RWPE2 (cell line): ENCODE data around the gene LRRC56.
A peak's percentile ranks its signal among the peaks of the same experiment; 100 is the strongest.

Experiments used
- ATAC-seq: fragments of 200-7000 bp; cut with Tn5 transposase; 3 replicates; pipeline ENCODE4 v1.9.1; 2021; ENCODE audit warnings: low read depth
- DNase-seq: peaks from one replicate; pipeline ENCODE4 v3.0.0-alpha.2; 2020; ENCODE audit warnings: low spot score
- H3K27ac ChIP-seq: fragments of 450-650 bp; 2 replicates; pipeline ENCODE4 v1.5.1; 2017; ENCODE audit warnings: mild to moderate bottlenecking; ENCODE audit not compliant: poor library complexity, severe bottlenecking
- H3K27me3 ChIP-seq: fragments of 250-450 bp; sonication (Bioruptor Pico); 2 replicates; pipeline ENCODE4 v1.5.1; 2021; ENCODE audit warnings: mild to moderate bottlenecking, moderate library complexity; ENCODE audit not compliant: insufficient read depth, poor library complexity, severe bottlenecking
- H3K36me3 ChIP-seq: fragments of 250-450 bp; sonication (Bioruptor Pico); 2 replicates; pipeline ENCODE4 v1.5.1; 2020; ENCODE audit warnings: low read depth, mild to moderate bottlenecking, moderate library complexity
- H3K4me1 ChIP-seq: fragments of 250-450 bp; sonication (Bioruptor Pico); 2 replicates; pipeline ENCODE4 v1.5.1; 2021; ENCODE audit warnings: mild to moderate bottlenecking, moderate library complexity; ENCODE audit not compliant: insufficient read depth, poor library complexity, severe bottlenecking
- H3K4me3 ChIP-seq: fragments of 250-450 bp; sonication (Bioruptor Pico); 2 replicates; pipeline ENCODE4 v1.5.1; 2021; ENCODE audit warnings: mild to moderate bottlenecking, moderate library complexity; ENCODE audit not compliant: severe bottlenecking
- H3K9me3 ChIP-seq: fragments of 250-450 bp; sonication (Bioruptor Pico); 2 replicates; pipeline ENCODE4 v1.5.1; 2021; ENCODE audit warnings: mild to moderate bottlenecking, moderate library complexity; ENCODE audit not compliant: severe bottlenecking
- TF ChIP-seq, protein P1 (sequence below): fragments of 450-650 bp; IDR thresholded peaks from one replicate; pipeline ENCODE4 v1.5.1; 2017; ENCODE audit warnings: mild to moderate bottlenecking, moderate library complexity; ENCODE audit not compliant: poor library complexity, severe bottlenecking

The LRRC56 gene

DNA sequence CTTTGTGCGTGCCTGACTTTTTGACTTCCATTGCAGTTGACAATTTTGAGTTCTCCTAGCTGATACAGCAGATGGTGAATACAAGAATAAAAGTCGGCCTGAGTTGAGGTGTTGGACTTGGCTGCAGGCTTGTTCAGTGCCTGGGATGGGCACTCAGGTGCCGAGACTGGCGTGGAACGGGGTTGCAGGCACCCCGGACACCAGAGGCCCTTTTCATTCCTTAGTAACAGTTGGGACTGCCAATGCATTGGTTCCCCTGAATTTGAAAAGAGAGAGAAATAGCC lies 40.2 kb downstream of the LRRC56 start:
- H3K27ac ChIP-seq: no peak overlapping the region
- H3K9me3 ChIP-seq: no peaks in the 10 kb centered on the region
- H3K36me3 ChIP-seq: peaks cover 32% of the 10 kb centered on the region
- peak overlapping the region; percentile 65 for H3K4me3 ChIP-seq
- H3K27me3 ChIP-seq: no peaks in the 10 kb centered on the region
- no peak for DNase-seq
- TF ChIP-seq, protein P1, sequence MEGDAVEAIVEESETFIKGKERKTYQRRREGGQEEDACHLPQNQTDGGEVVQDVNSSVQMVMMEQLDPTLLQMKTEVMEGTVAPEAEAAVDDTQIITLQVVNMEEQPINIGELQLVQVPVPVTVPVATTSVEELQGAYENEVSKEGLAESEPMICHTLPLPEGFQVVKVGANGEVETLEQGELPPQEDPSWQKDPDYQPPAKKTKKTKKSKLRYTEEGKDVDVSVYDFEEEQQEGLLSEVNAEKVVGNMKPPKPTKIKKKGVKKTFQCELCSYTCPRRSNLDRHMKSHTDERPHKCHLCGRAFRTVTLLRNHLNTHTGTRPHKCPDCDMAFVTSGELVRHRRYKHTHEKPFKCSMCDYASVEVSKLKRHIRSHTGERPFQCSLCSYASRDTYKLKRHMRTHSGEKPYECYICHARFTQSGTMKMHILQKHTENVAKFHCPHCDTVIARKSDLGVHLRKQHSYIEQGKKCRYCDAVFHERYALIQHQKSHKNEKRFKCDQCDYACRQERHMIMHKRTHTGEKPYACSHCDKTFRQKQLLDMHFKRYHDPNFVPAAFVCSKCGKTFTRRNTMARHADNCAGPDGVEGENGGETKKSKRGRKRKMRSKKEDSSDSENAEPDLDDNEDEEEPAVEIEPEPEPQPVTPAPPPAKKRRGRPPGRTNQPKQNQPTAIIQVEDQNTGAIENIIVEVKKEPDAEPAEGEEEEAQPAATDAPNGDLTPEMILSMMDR: no peak
- no peak for ATAC-seq
- H3K4me1 ChIP-seq: peaks cover 15% of the 10 kb centered on the region

DNA sequence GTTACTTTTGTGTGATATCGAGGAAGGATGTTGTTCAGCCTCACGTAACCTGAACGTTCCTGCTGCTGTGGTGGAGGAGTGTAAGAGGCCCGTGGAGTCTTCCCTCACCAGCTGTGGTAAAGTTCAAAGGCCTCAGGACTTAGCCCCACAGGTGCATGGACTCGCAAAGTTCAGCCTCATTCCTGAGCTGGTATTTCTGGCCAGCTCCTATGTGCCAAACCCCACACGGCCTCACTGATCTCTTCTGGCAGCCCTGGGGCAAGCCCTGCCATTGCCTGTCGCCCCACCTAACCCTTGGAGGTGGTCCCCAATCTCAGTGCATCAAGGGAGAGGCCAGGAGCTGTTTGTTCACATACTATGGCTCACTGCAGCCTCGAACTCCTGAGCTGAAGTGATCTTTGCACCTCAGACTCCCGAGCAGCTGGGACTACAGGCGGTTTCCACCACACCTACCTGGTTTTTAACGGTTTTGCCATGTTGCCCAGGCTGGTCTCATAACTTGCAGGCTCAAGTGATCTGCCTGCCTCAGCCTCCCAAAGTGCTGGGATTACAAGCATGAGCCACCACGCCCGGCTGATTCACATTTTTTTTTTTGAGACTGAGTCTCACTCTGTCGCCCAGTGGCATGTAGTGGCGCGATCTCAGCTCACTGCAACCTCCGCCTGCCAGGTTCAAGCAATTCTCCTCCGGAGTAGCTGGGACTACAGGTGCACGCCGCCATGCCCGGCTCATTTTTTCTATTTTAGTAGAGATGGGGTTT lies 41.1 kb downstream of the LRRC56 start:
- Histone ChIP-seq H3K36me3 (peaks cover 41% of the 10 kb centered on the region), H3K9me3 (no peaks in the 10 kb centered on the region), H3K4me1 (peaks cover 15% of the 10 kb centered on the region), H3K27me3 (no peaks in the 10 kb centered on the region), H3K4me3 (no peak overlapping the region), H3K27ac (no peak overlapping the region)
- DNase-seq (no peak), ATAC-seq (no peak)
- TF ChIP-seq, protein P1: no peak

DNA sequence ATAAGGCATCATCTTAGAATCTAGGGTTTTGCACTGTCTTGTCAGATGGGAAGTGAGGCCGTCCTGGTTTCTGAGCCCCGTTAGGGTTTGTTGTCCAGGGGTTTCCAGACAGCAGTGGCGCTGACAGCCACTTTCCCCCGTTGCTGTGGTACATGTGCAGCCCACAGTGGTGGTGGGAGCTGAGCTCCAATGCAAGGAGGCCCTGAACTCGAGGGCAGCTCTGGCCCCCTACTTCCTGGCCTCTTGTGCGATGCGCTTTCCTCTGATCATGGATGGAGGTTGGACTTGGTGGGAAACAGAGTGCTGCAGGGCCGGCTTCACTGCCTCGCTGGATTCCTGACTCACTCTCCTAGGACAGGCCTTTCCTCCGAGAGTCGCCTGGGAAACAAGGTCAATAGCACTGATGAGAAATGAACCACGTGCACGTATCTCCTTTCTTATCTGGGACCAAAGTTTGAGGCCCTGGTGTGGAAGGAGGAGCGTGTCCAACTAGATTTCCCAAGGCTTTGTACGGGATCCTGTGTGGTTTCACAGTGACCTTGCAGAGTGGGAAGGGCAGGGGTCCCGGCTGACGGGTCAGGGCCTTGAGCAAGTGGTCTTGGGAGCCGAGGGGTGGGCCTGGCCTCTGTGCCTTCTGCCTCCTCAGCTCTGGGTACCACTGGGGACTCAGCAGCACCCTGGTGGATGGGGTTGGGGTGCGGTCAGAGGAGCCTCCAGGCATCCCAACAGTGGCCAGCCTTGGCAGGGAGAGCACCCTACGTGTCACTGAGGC lies 42.7 kb downstream of the LRRC56 start:
- no peak overlapping the region for H3K4me3 ChIP-seq
- H3K9me3 ChIP-seq: no peaks in the 10 kb centered on the region
- no peak overlapping the region for H3K27ac ChIP-seq
- DNase-seq (no peak), ATAC-seq (no peak)
- H3K27me3 ChIP-seq: no peaks in the 10 kb centered on the region
- peaks cover 15% of the 10 kb centered on the region for H3K4me1 ChIP-seq
- peaks cover 47% of the 10 kb centered on the region for H3K36me3 ChIP-seq
- TF ChIP-seq, protein P1: no peak

DNA sequence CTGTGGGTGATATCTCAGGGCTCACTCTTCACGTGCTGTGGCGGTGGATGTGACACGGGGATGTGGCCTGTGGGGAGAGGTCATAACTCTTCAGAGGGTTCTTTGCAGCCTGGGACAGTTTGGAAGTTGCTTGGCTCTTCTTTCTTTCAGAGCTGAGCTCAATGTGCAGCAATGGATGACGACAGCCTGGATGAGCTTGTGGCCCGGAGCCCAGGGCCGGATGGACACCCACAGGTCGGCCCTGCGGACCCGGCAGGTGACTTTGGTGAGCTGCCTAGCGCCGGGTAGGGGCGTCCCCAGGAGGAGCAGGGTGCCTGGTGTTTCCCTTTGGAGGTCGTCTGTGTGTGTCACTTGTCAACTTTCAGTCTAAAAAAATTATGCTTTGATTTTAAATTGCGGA lies 44.0 kb downstream of the LRRC56 start:
- DNase-seq (no peak), ATAC-seq (no peak)
- H3K27ac ChIP-seq: no peak overlapping the region
- no peaks in the 10 kb centered on the region for H3K27me3 ChIP-seq
- H3K36me3 ChIP-seq: peaks cover 54% of the 10 kb centered on the region
- H3K9me3 ChIP-seq: no peaks in the 10 kb centered on the region
- peaks cover 15% of the 10 kb centered on the region for H3K4me1 ChIP-seq
- TF ChIP-seq, protein P1: no peak
- no peak overlapping the region for H3K4me3 ChIP-seq

DNA sequence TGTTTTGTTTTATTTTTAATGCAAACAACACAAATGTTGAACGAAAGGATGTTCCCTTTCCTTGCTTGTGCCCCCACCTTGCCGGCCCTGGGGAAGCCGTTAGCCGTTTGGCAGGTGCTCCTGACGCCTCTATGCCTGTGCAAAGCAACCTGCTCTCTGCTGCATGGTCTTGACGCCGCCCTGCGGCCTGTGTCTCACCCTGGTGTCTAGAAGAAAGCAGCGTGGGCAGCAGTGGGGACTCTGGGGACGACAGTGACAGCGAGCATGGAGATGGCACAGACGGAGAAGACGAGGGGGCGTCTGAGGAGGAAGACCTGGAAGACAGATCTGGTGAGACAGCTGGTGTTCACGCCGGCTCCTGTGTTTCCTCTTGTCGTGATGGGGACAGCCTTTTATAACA lies 44.4 kb downstream of the LRRC56 start:
- Histone ChIP-seq H3K27me3 (no peaks in the 10 kb centered on the region), H3K4me3 (no peak overlapping the region), H3K27ac (no peak overlapping the region), H3K9me3 (no peaks in the 10 kb centered on the region), H3K4me1 (peaks cover 15% of the 10 kb centered on the region), H3K36me3 (peaks cover 56% of the 10 kb centered on the region)
- ATAC-seq (no peak), DNase-seq (no peak)
- TF ChIP-seq, protein P1: no peak
